Right lobe of liver (tissue), 4 donors: ENCODE results near the gene FAM163B.

Source experiments
- POLR2A ChIP-seq: fragments of 450-650 bp; IDR thresholded peaks from one replicate; pipeline ENCODE4 v1.6.1; 2017; ENCODE audit warnings: antibody characterized with exemption, mild to moderate bottlenecking
- TF ChIP-seq, protein P1 (sequence below), 4 donors: fragments of 200-600 bp in 3 of 4; fragments of 450-650 bp in 1 of 4; IDR thresholded peaks; one replicate each; pipeline versions ENCODE4 v1.5.1 to v1.8.0; 2016 to 2022; ENCODE audit warnings: antibody characterized with exemption in 4 of 4, mild to moderate bottlenecking in 2 of 4
- donor health status: DM: no; HTN: no; CAD: no.
- donor health status: DM: no; HTN: no; CAD: no.
- donor health status: DM: no; HTN: yes; CAD: no.

GRCh38 chr9:133545494-133546286 lies 63.5 kb downstream of the FAM163B start:
- TF ChIP-seq, protein P1, sequence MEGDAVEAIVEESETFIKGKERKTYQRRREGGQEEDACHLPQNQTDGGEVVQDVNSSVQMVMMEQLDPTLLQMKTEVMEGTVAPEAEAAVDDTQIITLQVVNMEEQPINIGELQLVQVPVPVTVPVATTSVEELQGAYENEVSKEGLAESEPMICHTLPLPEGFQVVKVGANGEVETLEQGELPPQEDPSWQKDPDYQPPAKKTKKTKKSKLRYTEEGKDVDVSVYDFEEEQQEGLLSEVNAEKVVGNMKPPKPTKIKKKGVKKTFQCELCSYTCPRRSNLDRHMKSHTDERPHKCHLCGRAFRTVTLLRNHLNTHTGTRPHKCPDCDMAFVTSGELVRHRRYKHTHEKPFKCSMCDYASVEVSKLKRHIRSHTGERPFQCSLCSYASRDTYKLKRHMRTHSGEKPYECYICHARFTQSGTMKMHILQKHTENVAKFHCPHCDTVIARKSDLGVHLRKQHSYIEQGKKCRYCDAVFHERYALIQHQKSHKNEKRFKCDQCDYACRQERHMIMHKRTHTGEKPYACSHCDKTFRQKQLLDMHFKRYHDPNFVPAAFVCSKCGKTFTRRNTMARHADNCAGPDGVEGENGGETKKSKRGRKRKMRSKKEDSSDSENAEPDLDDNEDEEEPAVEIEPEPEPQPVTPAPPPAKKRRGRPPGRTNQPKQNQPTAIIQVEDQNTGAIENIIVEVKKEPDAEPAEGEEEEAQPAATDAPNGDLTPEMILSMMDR (IDR thresholded peaks at IDR 0.05) = no peak
- TF ChIP-seq POLR2A = no peak
